GM18507 (cell line): ENCODE results near the gene PUS1.

Experiments used
- DNase-seq: peaks from one replicate; pipeline ENCODE4 v3.0.0; 2011; ENCODE audit warnings: low read depth; ENCODE audit not compliant: insufficient read length; ENCODE audit errors: extremely low spot score
- FAIRE-seq: peaks from 2 replicates; lab custom pipeline; 2011; peaks lifted over from hg19 to GRCh38; lab: Jason Lieb, UNC

PUS1 gene

DNA sequence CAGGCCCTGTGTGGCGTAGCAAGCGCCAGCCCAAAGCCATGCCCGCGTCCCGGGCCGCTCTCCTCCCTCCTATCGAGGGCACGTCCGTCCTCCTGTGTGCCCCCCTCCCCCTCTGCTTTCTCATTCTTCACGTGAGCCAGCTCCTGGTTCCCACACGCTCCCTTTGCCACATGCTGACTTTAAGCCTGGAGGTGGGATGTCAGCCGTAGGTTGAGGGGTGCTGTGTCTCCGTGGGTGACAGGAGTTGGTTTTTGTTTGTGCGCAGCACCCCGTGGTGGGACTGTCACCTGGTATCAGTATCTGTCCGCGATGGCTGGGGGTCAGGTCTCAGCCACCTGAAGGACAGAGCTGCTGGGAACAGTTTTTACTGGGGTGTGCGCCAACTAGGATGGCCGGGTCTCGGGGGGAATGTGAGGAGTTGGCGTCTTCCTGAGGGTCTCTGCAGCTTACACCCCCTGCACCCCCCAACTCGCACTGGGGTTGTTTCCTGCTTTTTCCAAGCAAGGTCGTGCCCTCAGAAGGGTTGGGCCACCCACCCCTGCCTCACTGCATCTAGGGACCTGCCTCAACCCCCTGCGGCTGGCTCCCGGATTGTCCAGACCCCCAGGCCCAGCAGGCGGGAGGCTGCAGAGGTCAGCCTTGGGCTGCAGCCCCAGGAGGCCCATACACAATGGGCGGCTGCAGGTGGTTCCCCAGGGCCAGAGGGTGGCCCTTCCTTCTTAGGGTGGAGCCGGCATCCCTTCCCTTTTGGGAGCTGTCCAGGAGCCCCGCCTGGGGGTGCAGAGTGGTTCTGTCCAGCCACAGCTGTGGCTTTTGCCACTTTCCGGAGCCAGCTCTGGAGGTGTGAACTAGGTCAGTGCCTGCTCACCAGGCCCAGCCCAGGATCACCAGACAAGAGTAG lies 27.4 kb upstream of the PUS1 start:
- no peak for FAIRE-seq
- DNase-seq = no peak

DNA sequence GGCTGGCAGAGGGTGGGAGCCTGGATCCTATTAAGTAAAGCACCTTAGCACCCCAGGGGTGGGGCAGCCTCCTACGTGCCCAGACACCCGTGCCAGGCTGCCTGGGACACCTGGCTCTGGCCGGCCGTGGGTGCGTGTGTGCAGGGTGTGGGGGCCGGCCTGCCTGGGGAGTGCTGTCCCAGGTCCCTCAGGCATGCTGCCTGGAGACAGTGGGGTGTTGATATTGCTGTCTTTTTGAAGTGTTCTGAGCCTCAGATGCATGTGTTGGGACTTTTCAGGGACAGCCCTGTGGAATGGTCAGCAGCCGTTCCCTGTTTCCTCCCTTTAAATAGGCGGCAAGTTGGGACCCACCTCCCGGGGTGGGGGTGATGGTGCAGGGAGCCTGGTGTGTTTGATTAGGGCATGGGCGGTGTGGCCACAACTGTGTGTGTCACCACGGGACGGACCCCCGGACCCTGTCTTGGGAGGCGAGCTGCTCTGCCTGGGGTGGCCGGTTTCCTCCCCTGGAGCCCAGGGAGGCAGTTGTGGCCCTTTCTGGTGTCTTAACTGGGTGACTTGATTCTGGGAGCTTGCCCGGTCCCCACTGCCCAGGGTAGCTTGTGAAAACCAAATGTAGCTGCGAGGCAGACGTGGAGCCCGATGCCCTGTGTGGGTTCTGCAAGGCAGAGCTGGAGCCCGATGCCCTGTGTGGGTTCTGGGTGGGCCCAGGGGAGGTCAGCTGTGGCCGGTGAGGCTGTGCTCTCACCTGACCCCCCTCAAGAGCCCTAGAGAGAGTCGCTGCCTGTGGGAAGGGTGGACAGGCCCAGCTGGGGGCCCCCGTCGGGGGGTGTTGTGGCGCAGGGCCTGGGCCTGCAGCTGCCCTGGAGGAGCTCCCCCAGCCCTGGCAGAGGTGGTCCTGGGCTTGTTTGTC lies 26.5 kb upstream of the PUS1 start:
- no peak for FAIRE-seq
- no peak for DNase-seq

DNA sequence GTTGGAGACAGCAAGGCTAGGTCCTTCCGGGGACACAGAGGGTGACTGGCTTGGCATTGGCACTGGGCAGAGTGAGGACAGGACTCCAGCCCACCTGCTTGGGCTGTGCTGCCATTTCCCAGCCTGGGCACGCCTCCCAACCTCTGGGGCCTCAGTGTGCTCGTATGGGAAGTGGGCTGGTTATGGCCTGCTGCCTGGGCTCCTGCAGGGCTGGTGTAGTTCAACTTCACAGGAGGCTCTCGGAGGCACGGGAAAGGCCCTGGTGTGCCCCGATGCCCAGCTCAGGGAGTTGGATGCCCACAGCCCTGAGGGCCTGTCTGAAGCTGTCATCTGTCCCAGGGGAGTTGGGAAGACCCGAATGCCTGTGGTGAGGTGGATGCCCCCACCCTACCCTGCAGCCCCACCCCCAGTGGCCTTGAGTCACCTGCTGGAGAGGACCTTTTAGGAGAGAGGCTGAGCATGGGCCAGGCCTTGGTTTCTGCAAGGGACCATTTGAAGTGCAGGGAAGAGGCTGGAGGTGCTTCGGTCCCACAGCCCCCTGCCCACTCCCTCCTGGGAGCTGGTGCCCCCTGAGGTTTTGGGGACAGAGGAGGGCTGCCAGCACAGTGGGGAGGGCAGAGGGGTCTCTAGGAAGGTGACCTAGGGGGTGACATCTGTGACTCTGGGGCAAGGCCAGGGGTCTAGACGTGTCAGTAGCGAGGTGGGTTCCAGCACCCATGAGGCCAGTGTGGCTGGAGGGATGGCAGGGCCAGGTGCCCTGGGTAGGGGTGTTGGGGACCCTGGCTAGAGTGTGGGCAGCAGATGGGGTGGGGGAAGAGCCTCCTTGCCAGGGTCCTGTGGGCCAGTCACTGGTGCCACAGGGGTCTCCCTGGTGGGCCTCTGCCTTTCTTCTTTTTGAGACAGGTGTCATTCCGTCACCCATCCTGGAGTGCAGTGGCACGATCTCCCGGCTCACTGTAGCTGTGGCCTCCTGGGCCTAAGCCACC lies 25.5 kb upstream of the PUS1 start:
- no peak for DNase-seq
- FAIRE-seq = no peak

DNA sequence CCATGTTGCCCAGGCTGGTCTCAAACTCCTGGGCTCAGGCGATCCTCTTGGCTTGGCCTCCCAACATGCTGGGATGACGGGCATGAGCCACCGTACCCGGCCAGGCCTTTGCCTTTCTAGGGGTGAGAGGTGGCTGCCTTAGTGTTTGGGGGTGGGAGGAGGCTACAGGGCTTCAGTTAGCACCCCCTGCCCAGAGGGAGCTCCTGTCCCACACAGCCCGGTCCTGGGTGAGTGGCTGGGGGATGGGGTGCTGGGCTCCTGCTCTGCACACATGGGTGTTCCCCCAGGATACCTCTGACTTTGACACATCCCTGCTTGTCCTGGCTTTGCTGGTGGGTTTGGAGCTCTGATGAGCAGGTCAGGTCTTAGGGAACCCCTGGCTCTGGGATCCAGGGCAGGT lies 24.7 kb upstream of the PUS1 start:
- DNase-seq (no peak), FAIRE-seq (no peak)

DNA sequence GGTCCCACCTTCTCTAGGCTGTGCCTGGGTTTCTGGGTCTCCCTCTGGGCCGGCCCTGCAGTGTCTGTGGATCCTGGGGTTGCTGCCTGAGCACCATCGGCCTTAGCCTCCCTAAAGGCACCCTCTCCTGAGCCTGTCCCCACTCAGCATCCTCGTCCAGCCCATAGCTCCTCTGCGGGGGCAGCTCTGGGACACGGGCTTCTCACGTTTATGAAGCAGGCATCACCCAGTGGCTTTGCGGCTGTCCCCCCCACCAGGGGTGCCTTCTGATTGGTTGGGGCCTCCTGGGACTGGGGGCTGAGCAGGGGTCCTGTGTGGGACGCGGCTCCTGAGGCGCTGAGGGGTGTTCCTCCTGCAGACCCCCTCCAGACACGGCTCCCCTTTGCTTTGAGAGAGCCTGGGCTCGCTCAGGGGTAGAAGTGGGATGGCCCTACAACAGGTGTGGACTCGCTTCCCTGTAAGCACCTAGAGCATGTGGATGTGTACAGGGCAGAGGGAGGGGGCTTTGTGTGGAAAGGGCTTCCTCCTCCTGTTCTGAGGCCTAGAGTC lies 23.9 kb upstream of the PUS1 start:
- no peak for DNase-seq
- FAIRE-seq = no peak

DNA sequence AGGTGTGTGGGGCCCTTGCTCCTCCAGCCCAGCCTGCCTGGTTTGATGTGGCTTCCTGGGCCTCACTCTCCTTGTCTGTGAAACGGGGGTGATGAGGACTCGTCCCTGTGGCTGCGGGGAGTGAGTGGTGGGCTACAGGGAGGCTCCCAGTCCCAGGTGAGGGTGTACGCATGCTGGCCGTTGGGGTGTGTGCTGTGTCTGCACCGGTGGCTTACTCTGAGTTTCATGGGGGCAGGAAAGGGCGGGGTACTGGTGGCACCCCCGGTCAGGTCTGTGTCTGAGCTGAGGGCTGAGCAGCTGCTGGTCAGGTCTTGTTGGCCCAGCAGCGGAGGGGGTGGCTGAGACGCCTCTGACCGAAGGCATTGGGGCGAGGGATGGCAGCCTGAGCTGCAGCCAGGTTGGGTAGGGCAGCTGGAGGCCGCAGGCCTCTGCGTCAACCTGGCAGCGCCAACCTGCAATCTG lies 23.4 kb upstream of the PUS1 start:
- DNase-seq = no peak
- FAIRE-seq = no peak

DNA sequence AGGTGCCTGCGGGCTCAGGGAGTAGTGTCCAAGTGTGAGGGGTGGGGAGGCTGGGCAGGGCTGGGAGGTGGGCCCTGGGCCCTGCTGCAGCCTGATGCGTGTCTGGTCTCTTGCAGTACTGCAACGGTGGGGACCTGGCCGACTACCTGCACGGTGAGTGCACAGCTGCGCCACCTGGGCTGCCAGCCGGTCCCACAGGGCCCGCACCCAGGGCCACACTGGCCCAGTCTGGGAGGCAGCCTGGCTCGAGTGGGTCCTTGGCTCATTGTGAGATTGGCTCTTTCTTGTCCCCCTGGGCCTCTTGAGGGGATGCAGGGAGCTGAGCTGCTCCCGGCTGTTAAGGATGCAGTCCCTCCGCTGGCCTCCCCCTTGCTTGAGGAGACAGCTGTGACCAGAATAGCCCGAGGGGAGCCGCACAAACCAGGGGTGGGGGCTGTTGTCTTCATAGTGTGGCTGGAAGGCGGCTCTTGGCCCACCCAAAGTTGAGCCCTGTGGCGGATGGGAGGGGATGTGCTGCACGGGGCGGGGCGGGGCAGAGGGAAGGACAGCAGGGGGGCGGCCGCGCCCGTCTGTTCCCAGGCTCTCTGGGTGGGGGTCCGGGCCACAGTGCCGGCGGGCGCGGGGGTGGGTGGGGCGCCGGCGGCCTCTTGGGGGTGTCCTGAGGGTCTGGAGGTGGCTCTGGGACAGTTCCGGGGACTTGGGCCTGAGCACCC lies 21.5 kb upstream of the PUS1 start:
- no peak for FAIRE-seq

DNA sequence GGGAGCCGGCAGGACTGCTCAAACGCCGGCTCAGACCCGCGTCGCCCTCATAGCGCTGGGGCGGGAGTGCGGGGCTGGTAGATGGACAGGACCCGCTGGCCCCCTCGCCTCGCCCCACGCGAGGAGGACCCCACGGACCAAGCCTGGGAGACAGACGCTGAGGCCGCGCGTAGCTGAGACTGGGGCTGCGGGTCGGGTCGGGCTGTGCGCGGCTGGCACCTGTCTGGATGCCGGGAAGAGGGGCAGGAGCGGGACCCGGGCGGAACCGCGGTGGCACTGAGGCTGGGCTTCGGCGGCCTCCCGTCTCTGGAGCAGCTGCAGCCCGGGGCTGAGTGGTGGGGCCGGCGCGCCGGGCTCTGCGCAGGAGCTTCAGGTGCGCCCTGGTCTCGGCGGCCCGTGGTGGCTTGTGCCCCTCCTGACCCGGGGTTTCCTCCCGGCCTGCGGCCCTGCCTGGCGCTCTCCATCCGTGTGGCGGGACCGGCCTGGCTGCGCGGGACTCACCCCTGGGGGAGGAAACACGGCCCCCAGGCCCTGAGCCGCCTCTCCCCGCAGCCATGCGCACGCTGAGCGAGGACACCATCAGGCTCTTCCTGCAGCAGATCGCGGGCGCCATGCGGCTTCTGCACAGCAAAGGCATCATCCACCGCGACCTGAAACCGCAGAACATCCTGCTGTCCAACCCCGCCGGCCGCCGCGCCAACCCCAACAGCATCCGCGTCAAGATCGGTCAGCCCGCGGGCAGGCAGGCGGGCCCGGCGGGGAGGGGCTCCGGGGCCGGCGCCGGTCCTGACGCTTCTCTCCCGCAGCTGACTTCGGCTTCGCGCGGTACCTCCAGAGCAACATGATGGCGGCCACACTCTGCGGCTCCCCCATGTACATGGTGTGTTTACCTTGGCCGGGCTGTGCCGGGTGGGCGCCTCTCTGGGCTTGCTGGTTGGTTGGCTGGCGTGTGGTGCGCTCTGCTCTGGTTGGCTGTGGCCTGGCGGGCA lies 20.7 kb upstream of the PUS1 start:
- DNase-seq = no peak
- no peak for FAIRE-seq

More for the DNA sequence above, 21.5 kb upstream of the PUS1 start:
- no peak for DNase-seq

DNA sequence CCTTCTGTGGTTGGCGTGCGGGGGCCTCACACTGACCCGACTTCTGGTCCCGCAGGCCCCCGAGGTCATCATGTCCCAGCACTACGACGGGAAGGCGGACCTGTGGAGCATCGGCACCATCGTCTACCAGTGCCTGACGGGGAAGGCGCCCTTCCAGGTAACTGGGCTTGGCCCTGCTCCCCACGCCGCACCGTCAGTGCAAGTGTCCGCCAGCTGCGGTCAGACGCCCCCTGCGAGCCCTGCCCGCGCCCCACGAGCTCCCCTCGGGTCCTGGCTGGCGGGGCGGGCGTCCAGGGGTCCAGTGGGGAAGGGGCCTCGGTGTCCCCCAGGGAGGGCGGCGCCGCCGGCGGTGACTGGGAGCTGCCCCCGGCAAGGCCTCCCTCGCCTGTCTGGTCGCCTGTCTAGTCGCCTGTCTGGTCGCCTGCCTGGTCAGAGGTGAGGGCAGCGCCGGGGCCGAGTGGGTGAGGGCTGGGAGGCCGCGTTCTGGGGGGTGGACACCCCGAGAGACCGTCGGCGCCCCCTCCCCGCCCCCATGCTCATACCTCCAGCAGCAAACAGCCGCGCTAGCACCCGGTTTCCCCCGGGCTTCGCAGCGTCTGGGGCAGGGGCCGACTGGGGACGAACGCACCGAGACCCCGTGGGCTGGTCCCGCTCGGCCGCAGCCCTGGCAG lies 19.9 kb upstream of the PUS1 start:
- DNase-seq = no peak
- no peak for FAIRE-seq

DNA sequence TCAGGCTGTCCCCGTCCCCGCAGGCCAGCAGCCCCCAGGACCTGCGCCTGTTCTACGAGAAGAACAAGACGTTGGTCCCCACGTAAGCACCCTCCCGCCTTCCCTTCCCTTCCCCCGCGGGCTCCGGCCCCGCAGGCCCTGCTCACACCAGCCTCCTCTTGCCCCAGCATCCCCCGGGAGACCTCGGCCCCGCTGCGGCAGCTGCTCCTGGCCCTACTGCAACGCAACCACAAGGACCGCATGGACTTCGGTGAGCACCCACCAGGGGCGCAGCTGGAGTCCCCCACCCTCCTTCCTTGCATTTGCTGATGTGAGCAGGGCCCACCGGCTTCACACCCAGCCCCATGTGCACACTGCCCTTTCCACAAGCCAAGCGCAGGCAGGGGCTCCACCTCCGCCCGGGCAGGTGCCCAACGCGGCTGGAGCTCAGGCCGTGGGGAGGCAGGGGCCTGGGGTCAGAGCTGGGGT lies 19.3 kb upstream of the PUS1 start:
- DNase-seq (no peak), FAIRE-seq (no peak)

DNA sequence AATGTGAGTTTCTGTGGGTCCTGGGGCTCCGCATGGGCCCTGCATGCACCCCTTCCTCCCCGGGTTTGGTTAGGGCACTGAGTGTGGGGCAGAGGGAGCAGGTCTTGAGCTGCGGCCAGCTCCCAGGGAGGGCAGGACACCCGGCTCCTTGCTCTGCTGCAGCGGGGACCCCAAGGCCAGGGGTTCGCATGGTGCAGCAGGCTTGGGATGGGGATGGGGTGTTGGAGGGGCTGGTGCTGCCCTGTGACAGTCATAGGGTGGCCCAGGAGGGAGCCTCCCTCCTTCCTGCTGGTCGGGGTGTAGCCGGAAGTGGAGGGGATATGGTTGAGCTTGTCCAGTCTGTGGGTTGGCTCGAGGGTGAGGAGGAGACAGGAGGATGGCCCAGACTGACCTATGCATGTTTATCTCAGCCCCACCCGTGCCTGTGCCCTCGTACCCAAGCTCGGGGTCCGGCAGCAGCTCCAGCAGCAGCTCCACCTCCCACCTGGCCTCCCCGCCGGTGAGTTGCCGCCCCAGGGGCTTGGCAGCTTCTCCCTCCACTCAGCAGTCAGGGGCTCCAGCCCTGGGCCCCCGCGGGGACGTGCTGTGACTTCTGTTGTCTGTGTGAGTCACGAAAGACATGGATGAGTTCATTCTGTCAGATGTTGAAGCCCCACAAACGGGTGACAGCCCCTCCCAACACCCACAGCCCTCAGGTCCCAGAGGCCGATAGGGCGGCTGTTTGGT lies 18.6 kb upstream of the PUS1 start:
- DNase-seq = no peak
- FAIRE-seq = no peak

DNA sequence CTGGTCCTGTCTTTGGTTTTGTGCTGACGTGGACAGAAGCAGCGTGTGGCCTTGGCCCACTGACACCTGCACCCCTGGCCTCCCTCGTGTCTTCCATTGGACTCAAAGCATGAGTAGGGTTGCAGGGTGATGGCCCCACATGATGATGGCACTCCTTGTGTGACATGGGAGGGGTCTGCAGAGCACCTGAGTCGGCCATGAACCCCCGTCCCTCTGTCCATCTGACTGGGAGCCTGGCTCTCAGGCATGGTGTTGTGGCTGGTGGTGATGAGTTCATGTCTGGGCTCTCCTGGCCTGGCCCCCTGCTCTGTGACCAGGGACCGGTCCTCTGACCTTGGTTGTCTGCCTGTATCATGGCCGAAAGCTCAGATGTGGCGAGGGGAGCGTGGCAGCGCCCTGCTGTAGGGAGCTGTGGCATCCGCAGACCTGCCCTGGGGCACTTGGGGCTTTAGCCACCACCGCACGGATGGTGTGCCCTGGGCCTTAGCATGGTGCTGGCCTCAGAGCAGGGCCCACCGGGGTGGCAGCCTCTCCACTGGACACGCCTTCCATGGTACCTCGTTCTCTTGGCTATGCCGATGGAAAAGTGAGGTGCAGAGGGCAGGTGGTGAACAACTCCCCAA lies 17.9 kb upstream of the PUS1 start:
- no peak for FAIRE-seq
- DNase-seq = no peak

DNA sequence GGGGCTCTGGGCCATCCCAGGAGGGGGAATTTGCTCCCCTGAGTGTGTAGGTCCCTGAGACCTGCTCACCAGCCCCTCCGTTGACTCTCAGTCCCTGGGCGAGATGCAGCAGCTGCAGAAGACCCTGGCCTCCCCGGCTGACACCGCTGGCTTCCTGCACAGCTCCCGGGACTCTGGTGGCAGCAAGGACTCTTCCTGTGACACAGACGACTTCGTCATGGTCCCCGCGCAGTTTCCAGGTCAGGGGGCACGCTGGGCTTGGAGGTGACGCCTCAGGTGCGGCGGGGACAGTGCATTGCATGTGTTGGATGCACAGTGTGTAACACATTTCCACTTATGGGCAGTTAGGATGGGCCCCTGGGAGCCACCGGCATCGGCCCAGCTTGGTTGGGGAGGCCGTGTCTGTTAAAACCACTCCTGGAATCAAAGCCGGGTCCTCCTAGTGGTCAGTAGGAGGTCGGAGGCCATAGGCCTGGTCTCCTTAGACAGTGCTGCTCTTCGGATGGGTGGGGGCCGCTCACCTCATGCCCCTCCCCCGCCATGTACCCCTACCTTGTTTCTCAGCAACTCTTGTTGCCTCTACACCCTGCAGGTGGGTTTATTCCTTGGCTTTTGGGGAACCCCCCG lies 17.1 kb upstream of the PUS1 start:
- FAIRE-seq (no peak), DNase-seq (no peak)

DNA sequence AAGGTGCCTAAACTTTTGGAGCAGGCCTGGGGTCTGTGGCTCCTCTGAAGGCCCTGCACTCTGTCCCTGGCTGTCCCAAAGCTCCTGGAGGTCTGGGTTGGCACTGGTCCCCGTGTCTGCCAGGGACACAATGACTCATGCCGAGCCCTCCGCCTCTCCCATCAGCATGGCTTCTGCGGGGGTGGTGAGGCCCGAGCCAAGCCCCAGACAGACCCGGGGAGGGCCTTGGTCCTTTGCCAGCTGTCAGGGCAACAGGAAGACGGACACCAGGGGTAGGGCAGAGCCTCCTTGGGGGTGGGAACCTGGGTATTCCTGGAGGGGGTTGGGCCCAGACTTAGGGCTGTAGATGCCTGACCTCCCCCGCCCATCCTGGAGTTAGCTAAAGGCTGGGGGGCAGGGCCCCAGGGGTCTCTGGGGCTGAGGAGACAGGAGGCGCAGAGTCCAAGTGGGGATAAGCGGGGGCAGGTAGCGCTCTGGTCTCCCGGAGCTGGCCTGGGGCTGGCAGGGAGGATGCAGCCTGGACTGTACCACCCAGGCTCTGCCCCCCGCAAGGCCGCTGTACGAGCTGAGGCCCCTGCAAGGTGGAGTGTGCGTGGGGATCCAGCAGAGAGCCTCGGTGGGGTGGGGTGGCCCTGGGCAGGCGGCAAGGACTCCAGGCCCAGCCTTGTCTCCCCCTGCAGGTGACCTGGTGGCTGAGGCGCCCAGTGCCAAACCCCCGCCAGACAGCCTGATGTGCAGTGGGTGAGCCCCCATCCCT lies 16.4 kb upstream of the PUS1 start:
- DNase-seq (no peak), FAIRE-seq (no peak)

DNA sequence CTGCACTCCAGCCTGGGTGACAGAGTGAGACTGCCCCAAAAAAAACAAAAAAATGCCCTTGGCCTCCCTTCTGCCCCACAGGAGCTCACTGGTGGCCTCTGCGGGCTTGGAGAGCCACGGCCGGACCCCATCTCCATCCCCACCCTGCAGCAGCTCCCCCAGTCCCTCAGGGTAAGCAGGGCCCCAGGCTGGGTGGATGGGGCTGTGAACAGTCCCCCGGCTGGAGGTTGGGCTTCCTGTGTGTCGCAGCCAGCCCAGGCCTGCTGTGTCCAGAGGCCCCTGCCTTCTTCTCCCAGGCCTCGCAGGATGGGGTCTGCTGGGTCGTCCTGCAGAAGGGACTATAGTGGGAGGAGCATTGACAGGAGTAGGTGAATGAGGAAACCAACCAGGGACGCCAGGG lies 15.4 kb upstream of the PUS1 start:
- DNase-seq (no peak), FAIRE-seq (no peak)
